SK-N-DZ (cell line): ENCODE measurements around the gene MAPK1. TPM values are rescaled to one million over a fixed set of nuclear protein-coding genes. Genes with fewer than 3 reads are reported as not detected.
"Not testable (repeated sequence)": the region's sequence is repeated elsewhere in the genome, so short reads cannot be mapped to it uniquely, and the experiment has no call there.

Experiments
- DNase-seq: peaks from one replicate; pipeline ENCODE4 v3.0.0-alpha.2; 2015; ENCODE audit warnings: low spot score
- polyA plus RNA-seq, 2 experiments: library from polyadenylated mRNA; depleted of rRNA; stranded (reverse); fragments of >200 nt; gene quantifications; 2 replicates each; pipeline ENCODE4 v1.2.3, GENCODE V29; 2014

The MAPK1 gene
- polyA plus RNA-seq (2014; cell fraction: cytosol; rRNA removed) = 19.2 and 25.2 TPM in 2 replicates
- 16.5 and 17.8 TPM in 2 replicates for polyA plus RNA-seq (2014; cell fraction: nucleus; rRNA removed)

DNA sequence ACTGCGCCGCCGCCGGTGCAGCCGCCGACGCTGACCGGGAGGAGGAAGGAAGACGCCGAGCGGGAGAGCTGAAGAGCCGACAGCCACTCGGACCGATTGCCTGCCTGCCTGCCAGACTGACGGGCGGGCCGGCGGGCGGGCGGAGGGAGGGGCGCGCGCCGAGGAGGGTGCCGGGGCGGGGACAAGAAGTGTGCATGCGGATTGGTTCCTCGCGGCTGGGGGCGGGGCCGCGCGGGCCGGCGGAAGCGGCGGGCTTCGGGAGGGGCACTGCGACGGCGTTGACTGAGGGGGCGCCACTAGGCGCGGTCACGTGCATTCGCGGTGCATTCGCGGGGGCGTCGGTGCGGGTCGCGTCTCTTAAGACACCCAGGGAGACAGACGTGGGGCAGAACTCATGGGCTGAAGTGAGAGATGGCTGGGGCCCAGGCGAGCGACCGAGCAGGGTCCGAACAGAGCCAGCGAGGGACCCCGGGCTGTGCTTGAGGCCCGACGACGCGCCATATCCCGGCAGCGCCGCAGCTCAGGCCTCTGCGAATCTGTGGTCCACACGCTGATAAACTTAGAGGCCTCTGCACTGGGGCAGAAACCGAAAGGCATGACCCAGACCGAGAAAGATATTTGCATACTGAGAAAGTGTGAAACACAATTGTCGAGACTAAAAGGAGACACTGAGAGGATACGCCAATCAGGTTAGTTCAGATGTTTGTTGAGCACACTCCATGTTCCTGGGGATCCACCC lies at the start of gene MAPK1:
Gene MAPK1, minus strand, starts transcription at position 118 of the 739 bp plus-strand sequence. CDS start 205 bp downstream, outside the sequence.
- peak; percentile 87 for DNase-seq

- no peak for DNase-seq
Measured at GRCh38 chr22:21916309-21916918, 49.0 kb upstream of the MAPK1 start.

- DNase-seq = no peak
Measured at GRCh38 chr22:21915624-21916308, 48.3 kb upstream of the MAPK1 start.

GRCh38 chr22:21914033-21914642 lies 46.7 kb upstream of the MAPK1 start:
- DNase-seq = not testable (repeated sequence)

- DNase-seq = not testable (repeated sequence)
Measured at GRCh38 chr22:21910367-21910766, 42.9 kb upstream of the MAPK1 start.

DNA sequence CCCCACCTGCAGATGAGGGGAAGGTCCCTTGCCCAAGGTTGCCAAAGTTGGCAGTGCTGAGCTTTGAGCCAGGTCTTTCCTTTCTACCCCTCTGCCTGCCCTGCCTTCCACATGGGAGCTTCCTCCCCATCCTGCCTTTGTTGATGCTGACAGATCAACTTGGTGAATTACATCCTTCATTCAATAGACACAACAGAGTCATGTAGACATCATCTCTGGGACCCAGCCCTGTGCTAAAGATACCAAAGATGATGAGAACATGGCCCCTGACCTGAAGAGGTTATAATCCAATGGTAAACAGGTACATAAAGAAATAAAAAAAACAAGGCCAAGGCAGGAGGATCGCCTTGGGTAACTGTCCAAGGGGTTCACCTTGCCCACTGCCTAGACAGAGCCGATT lies 42.4 kb upstream of the MAPK1 start:
- DNase-seq = no peak

GRCh38 chr22:21907638-21908522 lies 40.4 kb upstream of the MAPK1 start:
- DNase-seq = no peak

- not testable (repeated sequence) for DNase-seq
Measured at GRCh38 chr22:21905234-21905633, 37.8 kb upstream of the MAPK1 start.

DNA sequence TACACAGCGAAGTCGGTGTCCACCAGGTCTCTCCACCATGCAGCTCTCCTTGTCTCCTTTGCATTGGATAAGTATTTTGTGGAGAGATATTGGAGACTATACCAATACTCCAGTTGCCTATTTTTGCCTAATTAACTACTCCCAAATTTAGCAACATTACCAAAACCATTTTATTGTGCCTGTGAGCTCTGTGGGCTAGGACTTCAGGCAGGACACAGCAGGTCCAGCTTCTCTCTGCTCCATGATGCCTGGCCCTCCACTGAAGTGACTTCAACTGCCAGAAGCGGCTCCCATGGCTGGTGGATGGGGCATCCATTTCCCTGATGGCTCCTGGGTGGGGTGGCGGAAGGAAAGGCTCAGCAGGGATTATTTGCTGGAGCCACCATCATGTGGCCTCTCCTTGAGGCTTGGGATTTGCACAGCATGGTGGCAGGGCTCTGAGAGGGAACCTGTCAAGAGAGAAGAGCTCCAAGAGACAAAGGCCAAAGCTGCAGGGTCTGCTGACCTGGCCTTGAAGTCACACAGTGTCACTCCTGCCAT lies 36.9 kb upstream of the MAPK1 start:
- no peak for DNase-seq

DNA sequence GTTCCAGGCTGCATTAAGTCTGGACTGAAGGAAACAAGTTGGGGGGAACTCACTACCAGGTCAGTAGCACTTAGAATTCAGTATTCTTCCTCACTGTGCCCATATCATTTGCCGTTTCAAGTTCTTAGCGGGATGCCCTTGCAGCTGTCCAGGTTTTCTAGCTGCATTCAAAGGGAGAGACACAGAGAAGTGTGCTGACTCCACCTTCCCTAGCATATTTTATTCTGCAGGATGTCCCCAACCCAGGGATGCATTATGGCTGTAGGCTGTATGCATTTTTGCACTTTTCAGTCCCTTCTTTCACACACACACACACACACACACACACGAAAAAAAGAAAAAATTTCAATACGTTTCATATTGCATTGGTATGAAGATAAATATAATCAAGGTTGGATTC lies 35.8 kb upstream of the MAPK1 start:
- DNase-seq = no peak

GRCh38 chr22:21902296-21903087 lies 35.0 kb upstream of the MAPK1 start:
- no peak for DNase-seq

- DNase-seq = no peak
Measured at GRCh38 chr22:21898354-21898896, 31.0 kb upstream of the MAPK1 start.

GRCh38 chr22:21896951-21897513 lies 29.6 kb upstream of the MAPK1 start:
- no peak for DNase-seq

GRCh38 chr22:21896275-21896674 lies 28.8 kb upstream of the MAPK1 start:
- DNase-seq = not testable (repeated sequence)

DNA sequence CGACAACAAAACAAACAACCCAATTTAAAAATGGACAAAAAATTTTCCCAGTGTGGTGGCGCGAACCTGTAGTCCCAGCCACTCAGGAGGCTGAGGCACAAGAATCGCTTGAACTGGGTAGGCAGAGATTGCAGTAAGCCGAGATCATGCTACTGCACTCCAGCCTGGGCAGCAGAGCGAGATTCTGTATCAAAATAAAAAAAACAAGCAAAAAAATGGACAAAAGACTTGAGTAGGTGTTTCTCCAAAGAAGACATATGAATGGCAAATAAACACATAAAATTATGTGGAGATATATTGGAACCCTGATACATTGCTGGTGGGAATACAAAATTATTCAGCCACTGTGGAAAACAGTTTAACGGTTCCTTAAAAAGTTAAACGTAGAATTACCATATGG lies 27.4 kb upstream of the MAPK1 start:
- DNase-seq = no peak

GRCh38 chr22:21889251-21889990 lies 22.0 kb upstream of the MAPK1 start:
- DNase-seq = no peak

- DNase-seq = no peak
Measured at GRCh38 chr22:21887841-21888240, 20.4 kb upstream of the MAPK1 start.

GRCh38 chr22:21883930-21884329 lies 16.5 kb upstream of the MAPK1 start:
- not testable (repeated sequence) for DNase-seq
